Activated CD4-positive, alpha-beta T cell treated with anti-CD3 and anti-CD28 coated beads, Interleukin-2, amount 10 ng/mL, durations not matched to agents 7 days and 5 days (primary cell): ENCODE results near the gene PACC1. TPM values are rescaled to one million over a fixed set of nuclear protein-coding genes. Genes with fewer than 3 reads are reported as not detected.

Source experiments
- total RNA-seq, 2 experiments: library from RNA; stranded (reverse); gene quantifications; one replicate each; pipeline ENCODE4 v1.2.3, GENCODE V29; 2021

PACC1 gene
- total RNA-seq, 2 experiments from 2014 or later = 9.0 to 12.2 TPM

Other genes with a start within 250 kb of the PACC1 start
- gene PPP2R5A, start 129.5 kb downstream of the PACC1 start, total RNA-seq = 10 to 100 TPM; 59.9 to 63.9 TPM
- gene NENF, start 18.0 kb upstream of the PACC1 start, total RNA-seq = 10 to 100 TPM; 28.3 to 29.3 TPM
- 10 to 100 TPM; 10.0 to 13.0 TPM for gene ATF3, start 193.9 kb upstream of the PACC1 start, total RNA-seq